HG03378 (cell line): ENCODE data around the gene M6PR.

Experiments
- ATAC-seq: cut with Tn5 transposase; IDR thresholded peaks from one replicate; pipeline ENCODE4 v1.9.1; 2021; ENCODE audit warnings: mild to moderate bottlenecking, moderate library complexity; ENCODE audit not compliant: unreplicated experiment

M6PR gene

GRCh38 chr12:8949342-8950220, at the start of gene M6PR:
M6PR (minus strand) TSS chr12:8949645; CDS start chr12:8946404, 3,241 bp downstream.
- peak; percentile 78 for ATAC-seq

DNA sequence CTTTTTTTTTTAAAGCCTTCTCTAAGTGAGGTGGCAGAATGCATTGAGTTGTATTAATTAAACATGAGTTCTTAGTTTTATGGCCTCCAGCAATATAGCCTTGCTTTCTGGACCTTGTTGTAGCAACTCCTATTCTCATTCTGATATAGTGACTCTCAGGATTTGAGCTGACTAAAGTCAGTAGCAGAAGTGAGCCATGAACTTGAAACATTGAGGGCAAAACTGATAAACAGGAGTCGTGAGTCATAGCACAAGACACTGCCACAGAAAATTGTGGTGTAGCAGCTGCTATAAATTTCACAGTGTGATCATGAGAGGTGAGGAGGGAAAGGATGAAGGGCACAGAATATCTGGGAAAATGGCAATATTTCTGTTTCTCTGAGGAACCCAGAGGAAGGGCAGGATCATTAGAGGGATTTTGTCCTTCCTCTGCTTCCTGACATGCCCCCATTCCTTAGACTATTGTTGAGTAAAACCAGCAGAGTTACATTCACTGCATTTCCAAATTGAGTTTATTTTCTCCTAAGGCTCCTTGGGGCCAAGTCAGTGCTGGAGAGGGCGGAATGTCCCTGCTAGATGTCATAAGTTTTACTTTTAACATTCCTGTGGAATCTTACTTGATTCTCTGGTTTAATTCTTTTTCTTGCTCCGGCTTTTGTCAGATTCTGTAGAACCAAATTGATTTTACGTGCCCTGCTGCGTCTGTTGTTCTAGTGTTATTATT, 47.4 kb upstream of the M6PR start:
- peak; percentile 95 for ATAC-seq

- no peak for ATAC-seq
These were observed 45.8 kb upstream of the M6PR start for GRCh38 chr12:8995021-8995775.

- no peak for ATAC-seq
These were observed 44.4 kb upstream of the M6PR start for GRCh38 chr12:8993827-8994226.

GRCh38 chr12:8991371-8992345, 42.2 kb upstream of the M6PR start:
- no peak for ATAC-seq

DNA sequence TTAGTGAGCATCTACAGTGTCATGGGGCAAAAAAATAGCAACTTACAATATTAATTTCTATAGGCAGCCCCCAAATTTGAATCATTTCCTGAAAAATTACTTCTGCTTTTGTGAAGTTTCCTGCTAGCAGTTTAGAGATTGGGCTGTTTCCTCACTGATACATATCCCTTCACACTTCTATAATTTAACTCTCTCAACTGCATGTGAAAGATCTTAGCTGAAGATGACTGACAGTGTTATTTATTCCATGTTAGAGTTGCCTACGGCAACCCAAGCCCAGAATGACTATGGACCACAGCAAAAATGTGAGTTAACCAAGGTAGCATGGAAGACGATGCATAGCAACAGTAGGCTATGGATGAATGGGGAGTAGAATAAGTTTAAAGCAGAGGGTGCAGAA, 40.0 kb upstream of the M6PR start, which contains the start of gene KLRG1:
Gene KLRG1 (plus strand): TSS at position 134 of the 400 bp plus-strand sequence. CDS start 90 bp downstream, at position 224.
- ATAC-seq = no peak

DNA sequence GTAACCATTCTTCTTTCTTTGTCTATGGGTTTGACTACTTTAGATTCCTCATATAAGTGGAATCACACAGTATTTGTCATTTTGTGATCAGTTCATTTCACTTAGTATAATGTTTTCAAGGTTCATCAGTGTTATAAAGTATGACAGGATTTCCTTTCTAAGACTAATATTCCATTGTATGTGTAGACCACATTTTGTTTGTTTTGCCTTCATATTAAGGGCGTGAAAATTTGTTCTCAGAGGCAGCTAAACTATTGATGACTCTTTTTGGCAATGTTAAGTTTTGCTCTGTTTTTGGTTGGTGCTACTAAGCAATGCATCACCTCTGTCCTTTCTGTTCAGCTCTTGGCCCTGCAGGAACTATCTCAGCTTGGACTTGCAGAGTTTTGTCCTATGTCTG, 38.2 kb upstream of the M6PR start:
- no peak for ATAC-seq

- ATAC-seq = no peak
These were observed 37.7 kb upstream of the M6PR start for GRCh38 chr12:8987163-8987562.

- ATAC-seq = no peak
These were observed 35.8 kb upstream of the M6PR start for GRCh38 chr12:8985213-8985754.

DNA sequence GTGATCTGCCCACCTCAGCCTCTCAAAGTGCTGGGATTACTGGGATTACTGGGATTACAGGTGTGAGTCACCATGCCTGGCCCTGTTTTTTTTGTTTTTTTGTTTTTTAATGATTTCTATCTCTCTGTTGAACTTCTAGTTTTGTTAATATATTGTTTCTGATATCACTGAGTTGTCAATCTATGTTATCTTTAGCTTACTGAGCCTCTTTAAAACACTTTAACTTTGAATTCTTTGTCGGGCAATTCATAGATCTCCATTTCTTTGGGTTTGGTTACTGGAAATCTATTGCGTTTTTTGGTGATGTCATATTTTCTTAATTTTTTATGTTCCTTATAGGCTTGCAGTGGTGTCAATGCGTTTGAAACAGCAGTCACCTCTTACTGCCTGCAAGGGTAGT, 30.7 kb upstream of the M6PR start:
- ATAC-seq = no peak

DNA sequence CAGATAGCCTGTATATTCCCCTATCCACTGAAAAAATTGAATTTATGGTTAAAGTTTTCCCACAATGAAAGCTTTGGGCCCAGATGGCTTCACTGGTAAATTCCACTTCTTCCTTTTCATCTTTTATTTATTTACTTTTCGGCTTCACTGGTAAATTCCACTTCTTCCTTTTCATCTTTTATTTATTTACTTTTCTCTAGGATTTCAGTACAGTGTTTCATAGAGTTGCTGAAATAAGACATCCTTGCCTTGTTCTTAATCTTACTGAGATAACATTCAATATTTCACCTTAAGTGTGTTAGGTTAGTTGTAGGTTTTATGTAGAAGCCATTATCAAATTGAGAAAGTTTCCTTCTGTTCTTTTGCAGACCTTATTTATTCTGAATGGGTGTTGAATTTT, 21.0 kb upstream of the M6PR start:
- no peak for ATAC-seq

DNA sequence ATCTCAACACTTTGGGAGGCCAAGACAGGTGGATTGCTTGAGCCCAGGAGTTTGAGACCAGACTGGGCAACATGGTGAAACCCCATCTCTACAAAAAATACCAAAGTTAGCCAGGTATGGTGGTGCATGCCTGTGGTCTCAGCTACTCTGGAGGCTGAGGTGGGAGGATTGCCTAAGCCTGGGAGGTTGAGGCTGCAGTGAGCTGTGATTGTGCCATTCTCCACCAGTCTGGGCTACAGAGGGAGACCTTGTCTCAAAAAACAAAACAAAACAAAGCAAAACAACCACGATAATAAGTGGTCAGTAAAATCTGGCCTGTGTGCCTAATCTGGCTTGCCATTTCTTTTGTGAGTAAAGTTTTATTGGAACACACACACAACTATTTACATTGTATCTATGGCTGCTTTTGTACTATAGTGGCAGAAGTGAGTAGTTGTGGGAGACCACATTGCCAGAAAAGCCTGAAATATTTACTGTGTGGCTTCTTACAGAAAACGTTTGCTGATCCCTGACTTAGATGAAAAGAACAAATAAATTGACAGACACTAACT, 20.5 kb upstream of the M6PR start:
- no peak for ATAC-seq

DNA sequence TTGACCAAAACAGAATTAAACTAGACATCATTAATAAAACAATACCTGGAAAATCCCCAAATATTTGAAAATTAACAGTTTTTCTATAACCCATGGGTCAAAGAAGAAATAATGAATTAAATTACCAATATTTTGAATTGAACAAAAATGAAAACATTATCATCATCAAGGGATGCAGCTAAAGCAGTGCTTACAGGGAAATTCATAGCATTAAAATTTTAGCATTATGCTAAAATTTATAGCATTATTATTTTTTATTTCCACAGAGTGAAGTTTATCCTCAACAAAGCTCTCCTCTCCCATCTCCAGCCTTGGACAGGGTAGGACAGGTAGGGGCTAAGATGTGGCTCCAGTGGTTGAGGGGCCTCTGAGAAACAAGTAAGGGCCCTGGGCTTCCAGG, 19.3 kb upstream of the M6PR start:
- ATAC-seq = no peak

- no peak for ATAC-seq
These were observed 10.7 kb upstream of the M6PR start for GRCh38 chr12:8960176-8960575.

GRCh38 chr12:8958066-8958465, 8.6 kb upstream of the M6PR start:
- no peak for ATAC-seq

GRCh38 chr12:8957561-8957960, 8.1 kb upstream of the M6PR start:
- ATAC-seq = no peak

DNA sequence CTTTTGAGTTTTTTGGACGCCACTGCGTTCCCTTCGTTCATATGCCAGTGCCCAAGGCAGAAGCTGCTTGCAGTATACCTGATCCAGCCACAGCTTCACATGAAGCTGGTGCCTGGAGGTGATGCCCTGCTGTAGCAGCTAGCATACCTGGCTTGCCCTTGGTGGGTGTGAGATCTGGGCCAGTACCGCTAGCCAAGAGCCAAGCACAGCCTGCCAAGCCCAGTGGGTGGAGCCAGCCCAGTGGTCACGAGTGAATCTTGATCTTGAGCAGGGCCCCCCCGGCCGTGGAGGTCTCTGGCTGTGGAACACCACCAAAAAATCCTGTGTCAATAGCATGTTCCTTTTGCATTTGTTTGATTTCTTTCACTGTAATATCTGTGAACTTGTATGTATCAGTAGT, 7.3 kb upstream of the M6PR start:
- ATAC-seq = no peak

GRCh38 chr12:8956073-8956472, 6.6 kb upstream of the M6PR start:
- ATAC-seq = no peak

- ATAC-seq = no peak
These were observed 4.4 kb upstream of the M6PR start for GRCh38 chr12:8953773-8954402.
